B cell (primary cell): ENCODE results near the gene RXYLT1. TPM values are rescaled to one million over a fixed set of nuclear protein-coding genes. Genes with fewer than 3 reads are reported as not detected.
"Not testable (repeated sequence)": the region's sequence is repeated elsewhere in the genome, so short reads cannot be mapped to it uniquely, and the experiment has no call there.

Experiments used
- ATAC-seq: fragments of 200-7000 bp; cut with Tn5 transposase; one replicate; pipeline ENCODE4 v1.10.0; 2021; ENCODE audit warnings: low read depth, mild to moderate bottlenecking, moderate number of reproducible peaks, moderate library complexity
- CTCF ChIA-PET: fragments of 350-600 bp; sonication (Branson Sonifier 250); formaldehyde crosslinking; loops from one replicate; lab custom pipeline; 2021; ENCODE audit warnings: antibody characterized with exemption, inconsistent platforms; lab: Charles Lee
- POLR2A ChIA-PET: fragments of 350-600 bp; sonication (Branson Sonifier 250); formaldehyde crosslinking; loops from one replicate; lab custom pipeline; 2021; ENCODE audit warnings: antibody characterized with exemption; lab: Charles Lee
- DNase-seq: peaks from one replicate; pipeline ENCODE4 v3.0.0; 2013
- H2AFZ ChIP-seq: 2 replicates; pipeline ENCODE4 v1.6.1; 2012; ENCODE audit warnings: mild to moderate bottlenecking, low read depth, low read length; ENCODE audit not compliant: insufficient read depth, poor library complexity, severe bottlenecking
- H3K27ac ChIP-seq, 2 donors: 1 replicate in 1 of 2; 2 replicates in 1 of 2; pipeline ENCODE4 v1.5.1; 2012 to 2013; ENCODE audit warnings: low read length in 2 of 2, mild to moderate bottlenecking in 2 of 2, moderate library complexity in 1 of 2
- H3K27me3 ChIP-seq, 4 experiments: fragments of 200-600 bp in 1 of 4; sonication (generic) in 1 of 4; replicated peaks in 1 of 4; 1 replicate in 2 of 4; 2 replicates in 2 of 4; pipeline versions ENCODE4 v1.6.1 to v1.7.0; 2013 to 2016; ENCODE audit warnings: low read length in 3 of 4, mild to moderate bottlenecking in 2 of 4, mixed read lengths in 1 of 4, moderate library complexity in 1 of 4; ENCODE audit not compliant: insufficient read depth in 4 of 4, control insufficient read depth in 3 of 4; ENCODE audit errors: control extremely low read depth in 1 of 4
- H3K36me3 ChIP-seq, 2 experiments: replicated peaks in 1 of 2; 1 replicate in 1 of 2; 2 replicates in 1 of 2; pipeline versions ENCODE4 v1.6.1 to v1.7.1; 2013; ENCODE audit warnings: low read length in 1 of 2; ENCODE audit not compliant: insufficient read depth in 2 of 2, control insufficient read depth in 1 of 2; ENCODE audit errors: control extremely low read depth in 1 of 2, extremely low read depth in 1 of 2
- H3K4me1 ChIP-seq, 2 donors: fragments of 200-600 bp in 1 of 2; sonication (generic) in 1 of 2; 1 replicate in 1 of 2; 2 replicates in 1 of 2; pipeline versions ENCODE4 v1.5.1 to v1.6.1; 2013 to 2017; ENCODE audit warnings: low read length in 2 of 2; ENCODE audit not compliant: control insufficient read depth in 2 of 2, insufficient read depth in 2 of 2
- H3K4me2 ChIP-seq: replicated peaks from 2 replicates; pipeline ENCODE3; 2012; ENCODE audit warnings: mild to moderate bottlenecking, low read depth, low read length; ENCODE audit not compliant: poor library complexity, severe bottlenecking
- H3K4me3 ChIP-seq, 5 experiments: fragments of 200-600 bp in 1 of 5; sonication (generic) in 1 of 5; 1 replicate in 3 of 5; 2 replicates in 2 of 5; pipeline versions ENCODE4 v1.5.1 to v1.7.0; 2011 to 2016; ENCODE audit warnings: low read length in 4 of 5, mild to moderate bottlenecking in 4 of 5, low read depth in 2 of 5, control low read depth in 1 of 5, moderate library complexity in 1 of 5; ENCODE audit not compliant: insufficient read depth in 1 of 5; ENCODE audit errors: control extremely low read depth in 1 of 5, extremely low read depth in 1 of 5
- H3K79me2 ChIP-seq: fragments of 200-600 bp; sonication (generic); one replicate; pipeline ENCODE4 v1.6.0; 2016; ENCODE audit warnings: low read length; ENCODE audit not compliant: control insufficient read depth, insufficient read depth
- H3K9ac ChIP-seq: fragments of 200-600 bp; sonication (generic); 2 replicates; pipeline ENCODE4 v1.6.1; 2017; ENCODE audit warnings: mild to moderate bottlenecking, low read length, moderate library complexity
- H3K9me3 ChIP-seq, 3 donors: one replicate each; pipeline versions ENCODE4 v1.6.1 to v1.7.1; 2013; ENCODE audit warnings: low read length in 2 of 3; ENCODE audit not compliant: control insufficient read depth in 2 of 3, insufficient read depth in 1 of 3; ENCODE audit errors: control extremely low read depth in 1 of 3
- H4K20me1 ChIP-seq: 2 replicates; pipeline ENCODE4 v1.6.0; 2012; ENCODE audit warnings: mild to moderate bottlenecking, low read length; ENCODE audit not compliant: insufficient read depth, control insufficient read depth, poor library complexity, severe bottlenecking
- H3K27ac Mint-ChIP-seq: one replicate; pipeline ENCODE4 v1.8.0; 2021; ENCODE audit warnings: mixed read lengths
- H3K27me3 Mint-ChIP-seq: one replicate; pipeline ENCODE4 v1.8.0; 2021; ENCODE audit warnings: mixed read lengths
- H3K4me1 Mint-ChIP-seq: one replicate; pipeline ENCODE4 v1.8.0; 2021; ENCODE audit warnings: mixed read lengths
- H3K4me3 Mint-ChIP-seq: one replicate; pipeline ENCODE4 v1.8.0; 2021; ENCODE audit warnings: mixed read lengths
- H3K9me3 Mint-ChIP-seq: one replicate; pipeline ENCODE4 v1.8.0; 2022; ENCODE audit warnings: mixed read lengths; ENCODE audit not compliant: insufficient read depth
- WGBS: methylation state at CpG from one replicate; pipeline ENCODE4 v1.1.5; 2013; ENCODE audit warnings: missing lambda C conversion rate; ENCODE audit not compliant: insufficient coverage; 5-methylcytosine and 5-hydroxymethylcytosine counted together
- intact Hi-C: fragments of 100-400 bp; cut with micrococcal nuclease; formaldehyde crosslinking; loops from one replicate; pipeline ENCODE4 v1.10.0; 2022
- polyA plus RNA-seq: library from polyadenylated mRNA; depleted of rRNA; stranded (reverse); fragments of >200 nt; gene quantifications from 2 replicates; pipeline ENCODE4 v1.2.3, GENCODE V29; 2012
- total RNA-seq, 2 donors: library from RNA; stranded (reverse); fragments of 120-200 nt in 1 of 2; gene quantifications; 1 replicate in 1 of 2; 2 replicates in 1 of 2; pipeline versions ENCODE4 v1.2.3 to v1.2.4, GENCODE V29; 2013 to 2022

Gene RXYLT1
- total and polyA plus RNA-seq, 2 donors (not counting 1 experiment from before 2014, with no cell fraction given), result 9.4 to 16.5 TPM

DNA sequence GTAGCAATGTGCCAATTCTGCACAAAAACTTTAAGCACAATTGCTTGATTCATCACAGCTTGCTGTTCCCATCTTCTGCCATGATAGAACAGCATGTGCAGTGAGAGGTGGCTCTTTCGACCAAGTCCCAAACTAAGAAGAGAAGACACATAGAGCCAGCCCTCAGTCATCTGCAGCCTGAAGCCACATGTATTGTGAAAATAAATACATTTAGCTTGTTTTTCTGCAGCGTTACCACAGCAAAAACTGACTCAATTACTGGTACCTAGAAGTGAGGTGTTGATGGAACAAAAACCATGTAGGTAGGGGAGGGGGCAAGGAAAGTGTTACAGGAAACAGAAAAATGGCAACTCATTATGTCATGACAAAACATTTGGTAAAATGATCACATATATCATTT lies 39.2 kb upstream of the RXYLT1 start:
- H4K20me1 ChIP-seq, H3K9ac ChIP-seq, DNase-seq, CTCF ChIA-PET, H3K27ac ChIP-seq, H3K36me3 ChIP-seq, H3K4me3 ChIP-seq, H3K4me2 ChIP-seq, H3K79me2 ChIP-seq, H3K27ac Mint-ChIP-seq, ATAC-seq, H3K27me3 ChIP-seq, H3K9me3 ChIP-seq, POLR2A ChIA-PET, H2AFZ ChIP-seq, intact Hi-C loops, H3K9me3 Mint-ChIP-seq, H3K4me1 Mint-ChIP-seq, H3K4me3 Mint-ChIP-seq, H3K4me1 ChIP-seq, H3K27me3 Mint-ChIP-seq: not testable (repeated sequence)
- WGBS, result no CpG with 5 or more reads among the region's 2 CpGs

DNA sequence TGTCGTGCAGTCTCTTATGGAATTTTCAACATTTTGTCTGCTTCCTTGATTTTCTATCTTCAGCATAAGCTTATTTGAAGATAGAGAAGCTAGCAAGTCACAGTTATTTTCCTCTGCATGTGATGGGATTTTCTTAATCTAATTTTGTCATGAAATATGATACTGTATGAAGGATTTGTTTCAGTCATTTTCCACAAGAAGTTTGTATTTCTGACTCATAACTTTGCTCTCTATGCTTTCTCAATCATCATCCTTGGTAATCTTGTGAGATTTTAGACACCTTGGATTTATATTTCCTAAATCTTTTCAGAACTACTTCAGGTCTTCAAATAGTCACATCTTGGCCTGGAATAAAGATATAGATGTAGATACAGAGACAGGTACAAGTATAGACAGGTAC lies 38.3 kb upstream of the RXYLT1 start:
- H3K27me3 ChIP-seq, H3K4me2 ChIP-seq, H3K9me3 ChIP-seq, CTCF ChIA-PET, H3K36me3 ChIP-seq, H3K4me1 ChIP-seq, intact Hi-C loops, H3K4me1 Mint-ChIP-seq, H3K4me3 Mint-ChIP-seq, H3K27ac ChIP-seq, H3K4me3 ChIP-seq, ATAC-seq, H4K20me1 ChIP-seq, POLR2A ChIA-PET, H3K79me2 ChIP-seq, H2AFZ ChIP-seq, H3K27ac Mint-ChIP-seq, H3K9ac ChIP-seq, H3K9me3 Mint-ChIP-seq, H3K27me3 Mint-ChIP-seq, DNase-seq: not testable (repeated sequence)
- WGBS, result no CpG with 5 or more reads among the region's 1 CpG

DNA sequence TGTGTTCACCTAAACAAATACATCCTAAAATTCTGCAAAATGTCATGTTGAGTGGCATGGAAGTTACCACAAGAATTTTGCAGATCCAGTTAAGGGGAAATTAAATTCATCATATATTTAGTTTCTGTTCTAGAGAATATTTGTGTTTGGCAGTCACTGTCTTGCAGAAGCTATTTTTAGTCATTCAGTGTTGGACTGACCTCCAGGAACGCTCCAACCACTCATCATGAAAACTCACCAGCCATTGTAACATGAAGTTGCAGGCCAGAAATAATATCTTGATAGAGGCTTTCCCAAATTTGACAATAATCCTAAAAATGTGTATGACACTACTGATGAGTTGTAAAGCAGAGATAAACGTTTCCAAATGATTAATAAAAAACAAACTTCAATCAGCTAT lies 35.6 kb upstream of the RXYLT1 start:
- CTCF ChIA-PET, H3K9me3 ChIP-seq, H3K27ac Mint-ChIP-seq, H3K4me3 Mint-ChIP-seq, H3K4me1 ChIP-seq, intact Hi-C loops, ATAC-seq, H3K79me2 ChIP-seq, H3K27me3 Mint-ChIP-seq, H2AFZ ChIP-seq, POLR2A ChIA-PET, H3K9me3 Mint-ChIP-seq, DNase-seq, H3K36me3 ChIP-seq, H3K27me3 ChIP-seq, H3K4me2 ChIP-seq, H4K20me1 ChIP-seq, H3K27ac ChIP-seq, H3K4me1 Mint-ChIP-seq, H3K9ac ChIP-seq, H3K4me3 ChIP-seq: not testable (repeated sequence)
- WGBS, result no CpG with 5 or more reads among the region's 2 CpGs

DNA sequence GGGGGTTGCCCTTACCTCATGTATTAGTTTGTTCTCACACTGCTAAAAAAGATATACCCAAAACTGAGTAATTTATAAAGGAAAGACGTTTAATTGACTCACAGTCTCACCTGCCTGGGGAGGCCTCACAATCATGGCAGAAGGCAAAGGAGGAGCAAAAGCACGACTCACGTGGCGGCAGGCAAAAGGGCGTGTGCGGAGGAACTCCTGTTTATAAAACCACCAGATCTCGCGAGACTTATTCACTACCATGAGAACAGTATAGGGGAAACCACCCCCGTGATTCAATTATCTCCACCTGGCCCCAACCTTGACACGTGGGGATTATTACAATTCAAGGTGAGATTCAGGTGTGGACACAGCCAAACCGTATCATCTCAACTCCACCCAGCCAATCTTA lies 33.2 kb upstream of the RXYLT1 start:
- no CpG with 5 or more reads among the region's 11 CpGs for WGBS
- intact Hi-C loops, H3K36me3 ChIP-seq, CTCF ChIA-PET, ATAC-seq, H3K79me2 ChIP-seq, H3K27me3 Mint-ChIP-seq, H3K9ac ChIP-seq, H3K27ac Mint-ChIP-seq, H3K4me3 Mint-ChIP-seq, H2AFZ ChIP-seq, H4K20me1 ChIP-seq, H3K27ac ChIP-seq, H3K4me1 ChIP-seq, H3K9me3 Mint-ChIP-seq, H3K4me3 ChIP-seq, POLR2A ChIA-PET, H3K4me2 ChIP-seq, H3K27me3 ChIP-seq, H3K9me3 ChIP-seq, DNase-seq, H3K4me1 Mint-ChIP-seq: not testable (repeated sequence)
